ENCODE data around the gene BLACAT1.

Gene BLACAT1

GRCh38 chr1:205451759-205452164 is 4.1 kb downstream of the BLACAT1 start:
- no peak for TF ChIP-seq CTCF (IDR thresholded peaks at IDR 0.05; ENCODE audit: borderline replicate concordance, control extremely low read depth, extremely low read depth, insufficient read depth, missing control alignments)
- in situ Hi-C loops (cut with MboI; ENCODE audit: low sequenced_read_pairs, unreplicated experiment) = no loop called here
- no peak for DNase-seq (ENCODE audit: low spot score)

GRCh38 chr1:205451202-205451601 is 4.6 kb downstream of the BLACAT1 start:
- in situ Hi-C loops (cut with MboI; ENCODE audit: low sequenced_read_pairs, unreplicated experiment) = no loop called here
- TF ChIP-seq CTCF (IDR thresholded peaks at IDR 0.05; ENCODE audit: borderline replicate concordance, control extremely low read depth, extremely low read depth, insufficient read depth, missing control alignments) = no peak
- no peak for DNase-seq (ENCODE audit: low spot score)

- no peak for DNase-seq (ENCODE audit: low spot score)
- in situ Hi-C loops (cut with MboI; ENCODE audit: low sequenced_read_pairs, unreplicated experiment) = no loop called here
- no peak for TF ChIP-seq CTCF (IDR thresholded peaks at IDR 0.05; ENCODE audit: borderline replicate concordance, control extremely low read depth, extremely low read depth, insufficient read depth, missing control alignments)
Measured at GRCh38 chr1:205450448-205450847, 5.4 kb downstream of the BLACAT1 start.

GRCh38 chr1:205449750-205450443 is 5.9 kb downstream of the BLACAT1 start:
- no peak for DNase-seq (ENCODE audit: low spot score)
- TF ChIP-seq CTCF (IDR thresholded peaks at IDR 0.05; ENCODE audit: borderline replicate concordance, control extremely low read depth, extremely low read depth, insufficient read depth, missing control alignments) = no peak
- in situ Hi-C loops (cut with MboI; ENCODE audit: low sequenced_read_pairs, unreplicated experiment) = no loop called here

- in situ Hi-C loops (cut with MboI; ENCODE audit: low sequenced_read_pairs, unreplicated experiment) = no loop called here
- DNase-seq (ENCODE audit: low spot score) = no peak
- no peak for TF ChIP-seq CTCF (IDR thresholded peaks at IDR 0.05; ENCODE audit: borderline replicate concordance, control extremely low read depth, extremely low read depth, insufficient read depth, missing control alignments)
Measured at GRCh38 chr1:205449254-205449749, 6.5 kb downstream of the BLACAT1 start.

GRCh38 chr1:205448540-205449253 is 7.1 kb downstream of the BLACAT1 start:
- in situ Hi-C loops (cut with MboI; ENCODE audit: low sequenced_read_pairs, unreplicated experiment) = no loop called here

More at GRCh38 chr1:205448540-205449253, 7.1 kb downstream of the BLACAT1 start:
- no peak for DNase-seq (ENCODE audit: low spot score)
- TF ChIP-seq CTCF (IDR thresholded peaks at IDR 0.05; ENCODE audit: borderline replicate concordance, control extremely low read depth, extremely low read depth, insufficient read depth, missing control alignments) = no peak

All from GM13976 (cell line).